GM08714 (cell line): ENCODE measurements around the gene GGA3.

ENCODE experiments used
- H3K4me3 ChIP-seq: fragments of 200-500 bp; sonication (Bioruptor generic); 2 replicates; pipeline ENCODE4 v1.5.1; 2014; ENCODE audit warnings: mild to moderate bottlenecking, low read length, inconsistent platforms
- ZNF274 ChIP-seq: IDR thresholded peaks from 2 replicates; pipeline ENCODE4 v1.6.1; 2012; ENCODE audit warnings: mild to moderate bottlenecking, low read depth, low read length

Gene GGA3

GRCh38 chr17:75228847-75229246 is 32.6 kb downstream of the GGA3 start:
- no peak for TF ChIP-seq ZNF274
- no peak overlapping the region for H3K4me3 ChIP-seq

- no peak overlapping the region for H3K4me3 ChIP-seq
- no peak for TF ChIP-seq ZNF274
Observed at GRCh38 chr17:75228305-75228704, 33.1 kb downstream of the GGA3 start.

GRCh38 chr17:75227729-75228128 is 33.7 kb downstream of the GGA3 start:
- no peak overlapping the region for H3K4me3 ChIP-seq
- TF ChIP-seq ZNF274, result no peak

GRCh38 chr17:75225016-75225415 is 36.4 kb downstream of the GGA3 start:
- no peak for TF ChIP-seq ZNF274
- H3K4me3 ChIP-seq, result no peak overlapping the region

- H3K4me3 ChIP-seq, result no peak overlapping the region
- TF ChIP-seq ZNF274, result no peak
Observed at GRCh38 chr17:75219815-75220214, 41.6 kb downstream of the GGA3 start.

- no peak for TF ChIP-seq ZNF274
- no peak overlapping the region for H3K4me3 ChIP-seq
Observed at GRCh38 chr17:75218131-75218530, 43.3 kb downstream of the GGA3 start.

- TF ChIP-seq ZNF274, result no peak
- H3K4me3 ChIP-seq, result no peak overlapping the region
Observed at GRCh38 chr17:75209061-75209460, 52.3 kb downstream of the GGA3 start.

GRCh38 chr17:75208161-75208560 is 53.2 kb downstream of the GGA3 start:
- no peak overlapping the region for H3K4me3 ChIP-seq
- TF ChIP-seq ZNF274, result no peak

GRCh38 chr17:75207760-75208159 is 53.6 kb downstream of the GGA3 start:
- no peak for TF ChIP-seq ZNF274
- no peak overlapping the region for H3K4me3 ChIP-seq

GRCh38 chr17:75207050-75207407 is 54.4 kb downstream of the GGA3 start:
- H3K4me3 ChIP-seq, result peak overlapping the region; percentile 94; the same call in 1 of the 2 replicates

- peak overlapping the region; percentile 94 for H3K4me3 ChIP-seq
- no peak for TF ChIP-seq ZNF274
Observed at GRCh38 chr17:75205793-75206163, 55.6 kb downstream of the GGA3 start.

GRCh38 chr17:75205037-75205792 is 56.2 kb downstream of the GGA3 start, which contains the start of gene NUP85:
NUP85 (plus strand) TSS chr17:75205679; CDS start chr17:75205762, 83 bp downstream.
- H3K4me3 ChIP-seq, result peak within 1 kb of the TSS; percentile 94
- TF ChIP-seq ZNF274, result no peak

- TF ChIP-seq ZNF274, result no peak
Observed at GRCh38 chr17:75199886-75200618, 61.4 kb downstream of the GGA3 start.

GRCh38 chr17:75194879-75195278 is 66.5 kb downstream of the GGA3 start:
- no peak overlapping the region for H3K4me3 ChIP-seq
- TF ChIP-seq ZNF274, result no peak

More at GRCh38 chr17:75199886-75200618, 61.4 kb downstream of the GGA3 start:
- no peak overlapping the region for H3K4me3 ChIP-seq

- H3K4me3 ChIP-seq, result no peak overlapping the region
- TF ChIP-seq ZNF274, result no peak
Observed at GRCh38 chr17:75191584-75191983, 69.8 kb downstream of the GGA3 start.
